Activated CD4-positive, CD25-positive, alpha-beta regulatory T cell treated with anti-CD3 and anti-CD28 coated beads, Interleukin-2, amount 50 U/mL, for 24 hours (primary cell): ENCODE results near the gene DMD.

Experiments
- ATAC-seq, 2 donors: fragments of 150-1000 bp; cut with Tn5 transposase; one replicate each; pipeline ENCODE4 v1.10.0; 2021; ENCODE audit warnings: mild to moderate bottlenecking in 1 of 2, moderate library complexity in 1 of 2

DMD gene

DNA sequence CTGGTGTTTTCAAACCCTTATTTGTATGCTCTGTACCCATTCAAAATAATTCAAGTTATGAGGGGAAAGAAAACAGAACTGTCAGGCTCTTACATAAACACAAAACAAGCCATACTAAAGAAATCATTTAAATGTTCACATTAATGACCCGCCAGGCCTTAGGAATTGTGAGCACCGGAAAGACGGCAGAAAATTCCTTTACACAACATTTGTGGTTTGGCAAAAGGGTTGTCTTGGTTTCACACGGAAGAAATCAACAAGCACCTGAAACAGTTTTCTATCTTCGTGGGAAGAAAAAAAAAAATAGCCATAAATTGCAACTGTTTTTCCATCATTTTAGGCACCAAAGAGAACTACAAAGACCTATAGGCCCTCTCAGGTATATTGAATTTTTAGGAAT, 1951.0 kb downstream of the DMD start:
- no peak for ATAC-seq

DNA sequence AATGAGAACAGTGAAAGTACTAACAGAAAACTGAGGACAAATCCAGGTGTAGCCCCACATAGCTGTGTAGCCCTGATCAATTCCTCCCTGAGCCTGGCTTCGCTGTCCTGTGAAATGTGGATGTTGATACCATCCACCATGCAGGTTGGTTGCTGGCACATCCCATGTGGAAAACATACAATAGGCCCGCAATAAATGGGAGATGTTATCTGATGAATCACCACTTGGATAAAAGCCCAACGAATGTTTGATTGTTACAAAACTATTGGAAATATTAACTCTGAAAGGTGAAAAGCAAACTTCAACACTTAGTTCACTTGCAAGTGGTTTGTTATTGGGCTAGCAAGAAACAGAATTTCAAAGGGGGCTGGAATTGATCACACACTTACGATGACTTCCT, 1953.2 kb downstream of the DMD start:
- no peak for ATAC-seq

DNA sequence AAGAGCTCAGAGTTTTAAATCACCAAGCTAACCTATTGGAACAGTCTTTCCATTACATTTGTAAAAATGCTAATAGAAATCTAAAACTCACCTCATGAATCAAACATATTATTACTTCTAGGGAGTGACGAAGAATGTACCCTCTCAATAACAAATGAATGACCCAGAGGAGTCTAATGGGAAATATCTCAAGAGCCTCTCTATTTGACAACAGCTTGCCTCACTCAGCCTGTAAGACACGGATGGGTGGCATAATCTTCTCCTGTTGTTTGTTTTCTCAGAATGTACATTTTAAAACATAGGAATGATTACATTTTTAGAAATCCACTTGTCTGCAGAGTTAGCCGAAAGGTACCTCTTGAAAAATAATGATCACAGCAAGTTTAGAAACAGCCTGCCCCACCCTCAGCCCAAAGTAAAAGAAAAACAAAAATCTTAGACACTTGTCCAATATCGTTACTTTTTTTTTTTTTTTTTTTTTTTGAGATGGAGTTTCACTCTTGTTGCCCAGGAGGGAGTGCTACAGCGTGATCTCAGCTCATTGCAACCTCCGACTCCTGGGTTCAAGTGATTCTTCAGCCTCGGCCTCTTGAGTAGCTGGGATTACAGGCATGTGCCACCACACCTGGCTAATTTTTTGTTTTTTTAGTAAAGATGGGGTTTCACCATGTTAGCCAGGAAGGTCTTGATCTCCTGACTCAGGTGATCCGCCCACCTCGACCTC, 1955.9 kb downstream of the DMD start:
- no peak for ATAC-seq

DNA sequence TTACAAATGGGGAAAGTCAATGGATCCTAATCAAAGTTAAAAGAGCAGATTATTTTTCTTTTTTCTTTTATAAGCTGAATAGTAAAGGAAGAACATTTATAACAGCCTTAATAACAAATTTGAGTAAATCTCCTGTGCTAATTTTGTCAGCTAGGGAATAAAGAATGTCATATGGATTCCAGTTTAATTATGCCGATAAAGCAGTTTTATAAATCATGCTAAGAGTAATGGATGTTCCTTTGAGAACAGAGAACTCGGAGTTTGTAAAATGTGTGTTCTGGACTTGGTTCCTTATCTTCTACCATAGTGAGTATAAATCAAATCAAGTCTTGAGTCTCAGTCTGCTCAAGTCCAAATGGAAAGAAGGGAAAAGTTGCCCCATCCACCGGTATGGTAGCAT, 1959.2 kb downstream of the DMD start:
- ATAC-seq: no peak

DNA sequence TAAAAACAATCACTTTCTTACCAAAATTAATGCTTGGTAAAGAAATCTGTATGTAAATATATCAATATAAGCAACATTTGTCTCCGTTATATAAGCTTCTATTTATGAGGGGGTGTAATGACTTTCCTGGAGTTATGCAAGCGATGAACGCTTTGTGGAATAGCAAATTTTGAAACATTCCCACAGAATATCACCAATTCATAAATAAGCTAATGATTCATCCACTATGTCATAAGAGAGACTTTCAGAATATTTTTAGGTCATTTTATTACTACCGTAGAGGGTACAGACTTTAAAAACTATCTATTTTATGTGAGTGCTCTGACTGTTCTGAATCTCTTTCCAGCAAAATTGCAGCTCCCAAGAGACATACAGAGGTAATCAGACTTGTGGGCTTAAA, 1960.0 kb downstream of the DMD start:
- ATAC-seq: no peak

DNA sequence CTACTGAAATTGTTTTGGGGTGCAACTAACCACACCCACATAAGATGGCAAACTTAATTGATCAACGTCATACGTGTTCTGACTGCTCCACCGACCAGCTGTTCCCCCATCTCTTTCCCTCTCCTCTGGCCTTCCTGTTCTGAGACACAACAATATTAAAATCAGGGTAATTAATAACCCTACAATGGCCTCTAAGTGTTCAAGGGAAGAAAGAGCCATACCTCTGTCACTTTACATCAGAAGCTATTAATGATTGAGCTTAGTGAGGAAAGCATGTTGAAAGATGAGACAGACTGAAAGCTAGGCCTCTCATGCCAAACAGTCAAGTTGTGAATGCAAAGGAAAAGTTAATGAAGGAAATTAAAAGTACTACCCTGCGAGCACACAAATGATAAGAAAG, 1965.6 kb downstream of the DMD start:
- no peak for ATAC-seq

DNA sequence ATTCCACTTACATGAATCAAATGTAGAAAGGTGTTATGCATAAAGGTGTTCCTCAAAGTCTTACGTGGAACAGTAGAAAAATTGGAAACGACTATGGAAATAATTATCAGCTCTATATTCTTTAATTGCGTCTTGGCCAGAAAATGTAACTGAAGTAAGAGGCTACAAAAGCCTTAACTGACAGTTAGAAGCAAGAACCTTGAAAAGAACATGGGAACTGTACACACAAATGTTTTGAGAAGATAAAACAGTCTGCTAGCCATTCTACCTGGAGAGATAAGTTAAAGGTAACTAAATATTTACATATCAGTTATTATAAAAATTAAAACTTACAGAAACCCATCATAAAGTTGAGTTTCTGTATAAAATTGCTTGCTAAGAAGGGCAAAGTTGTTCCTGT, 1967.5 kb downstream of the DMD start:
- ATAC-seq: no peak

DNA sequence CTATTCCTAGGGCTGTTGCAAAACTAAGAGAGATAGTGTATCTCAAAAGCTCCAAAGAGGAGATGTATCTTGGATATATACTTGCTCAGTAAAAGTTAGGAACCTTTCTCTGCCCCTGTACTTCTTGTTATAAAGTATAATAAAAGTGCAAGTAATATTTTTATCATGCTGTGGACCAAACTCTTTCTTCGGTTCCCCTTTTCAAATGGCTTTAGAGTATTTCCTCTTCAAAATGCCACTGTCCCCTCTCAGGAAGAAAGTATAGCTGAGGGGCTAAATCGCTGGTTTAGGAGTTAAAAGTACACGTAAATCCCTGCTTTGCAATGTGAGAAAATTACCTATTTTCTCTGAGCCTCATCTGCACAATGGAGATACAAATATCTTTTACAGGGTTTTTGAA, 1970.4 kb downstream of the DMD start:
- ATAC-seq: no peak

DNA sequence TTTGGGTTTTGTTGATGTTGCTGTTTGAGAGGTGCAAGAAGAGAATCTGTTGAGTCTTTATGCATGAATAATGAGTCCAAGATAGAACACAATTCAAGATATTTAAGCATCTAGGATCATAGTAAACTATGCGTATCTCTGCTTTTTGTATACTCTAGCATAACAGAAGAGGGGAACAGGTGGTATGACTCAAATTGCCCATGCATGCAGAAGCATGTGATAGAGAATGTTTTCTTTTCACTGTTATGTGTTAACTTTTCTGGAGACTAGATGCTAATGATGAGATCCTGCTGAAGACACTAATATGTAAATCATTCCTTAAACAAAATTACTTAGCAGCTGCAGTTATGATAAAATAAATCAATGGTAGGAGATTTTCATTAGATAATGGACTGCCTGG, 1974.2 kb downstream of the DMD start:
- no peak for ATAC-seq

DNA sequence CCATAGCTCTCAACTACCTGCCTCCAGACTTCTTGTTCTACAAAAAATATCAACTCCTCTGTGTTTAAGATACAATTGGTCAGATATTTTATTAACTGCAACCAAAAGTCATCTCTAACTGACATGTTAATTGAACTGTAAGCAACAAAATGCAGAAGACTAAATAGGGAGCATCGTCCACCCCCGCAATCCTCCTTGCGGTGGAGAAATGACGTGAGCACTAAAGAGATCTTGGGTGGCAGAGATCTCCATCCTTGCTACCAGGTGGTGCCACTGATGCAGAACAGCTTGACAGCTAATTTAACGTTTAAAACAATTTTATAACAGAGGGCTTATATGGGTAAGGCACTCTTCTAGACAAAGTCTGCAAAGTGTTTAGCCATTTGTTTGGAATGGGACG, 1975.1 kb downstream of the DMD start:
- no peak for ATAC-seq

DNA sequence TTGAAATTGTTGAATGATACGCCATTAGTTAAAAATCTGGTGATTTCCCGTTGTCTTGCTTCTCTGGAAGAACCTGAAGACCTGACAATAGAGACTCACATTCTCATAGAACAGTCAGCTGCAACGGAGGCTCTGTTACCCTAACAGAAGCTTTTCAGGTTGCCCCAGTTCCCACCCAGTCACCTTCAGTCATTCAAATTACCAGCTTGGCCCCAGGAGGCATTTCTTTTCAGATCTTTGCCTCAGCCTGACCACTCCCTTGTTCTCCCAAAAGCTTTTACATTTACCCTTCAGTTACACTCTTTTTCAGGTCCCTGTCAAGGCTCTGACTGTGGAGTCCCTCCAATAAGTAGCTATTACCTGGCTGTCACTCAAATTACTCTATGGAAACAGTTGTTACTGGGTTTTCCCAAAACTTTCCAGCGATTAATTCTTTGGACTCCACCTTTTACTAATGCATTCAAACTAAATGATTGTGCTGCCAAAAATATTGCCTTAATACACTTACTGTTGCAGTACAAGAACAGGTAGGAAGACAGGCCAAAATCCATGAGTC, 1977.3 kb downstream of the DMD start:
- ATAC-seq: no peak

DNA sequence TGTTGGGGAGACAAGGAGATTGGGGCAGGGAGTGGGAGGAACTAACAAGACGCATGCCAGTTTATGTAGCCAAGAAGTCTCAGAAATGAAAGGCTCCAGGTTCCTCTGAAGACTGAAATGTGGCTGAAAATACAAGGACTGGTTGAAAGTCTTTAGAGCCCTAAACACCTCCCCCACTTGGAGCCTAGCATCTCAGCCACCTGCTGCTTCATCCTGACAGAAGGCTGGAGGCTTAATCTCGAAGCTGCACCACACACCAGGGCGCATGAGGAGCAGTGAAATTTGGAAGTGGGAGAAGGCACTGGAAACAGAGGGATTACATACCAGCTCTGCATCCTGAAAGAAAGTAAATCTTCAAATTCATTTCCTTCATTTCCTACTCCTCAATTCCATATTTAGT, 1978.8 kb downstream of the DMD start:
- no peak for ATAC-seq

DNA sequence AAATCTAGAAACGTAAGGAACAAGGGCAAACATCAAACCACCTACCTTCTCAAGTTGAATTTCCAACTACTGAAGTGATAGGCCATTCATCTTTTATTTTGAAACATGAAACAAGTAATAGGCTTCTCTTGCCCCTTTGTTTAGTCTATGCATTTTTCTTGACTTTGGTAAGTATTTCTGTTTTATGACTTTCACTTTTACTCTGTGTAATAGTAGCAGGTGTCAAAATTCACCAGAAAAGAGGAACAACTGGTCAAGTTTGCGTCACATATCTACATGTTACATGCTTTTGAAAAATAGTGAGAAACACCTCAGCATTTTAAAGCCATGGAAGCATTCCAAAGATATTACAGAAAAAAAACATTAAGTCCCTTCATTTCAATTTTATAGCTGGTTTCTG, 1982.4 kb downstream of the DMD start:
- no peak for ATAC-seq

DNA sequence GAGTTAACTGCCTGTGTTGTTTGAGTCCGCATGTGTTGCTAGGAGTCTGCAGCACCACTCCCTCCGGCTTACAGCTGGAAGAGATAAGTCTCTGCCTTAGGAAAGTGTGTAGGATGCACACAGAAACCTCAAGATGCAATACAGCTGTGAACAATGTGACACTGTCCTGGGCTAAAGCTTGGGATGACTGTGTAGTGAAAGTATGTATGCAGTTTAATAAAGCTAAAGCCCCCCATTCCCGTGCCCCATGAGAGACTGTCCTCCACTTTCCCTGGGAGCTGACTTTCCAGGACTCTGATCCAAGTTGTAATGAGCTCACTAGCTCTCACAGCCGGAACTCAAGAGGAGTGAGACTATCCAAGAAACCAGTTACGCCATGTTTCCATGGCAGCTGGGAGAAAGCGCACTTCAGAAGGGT, 1982.9 kb downstream of the DMD start:
- no peak for ATAC-seq

DNA sequence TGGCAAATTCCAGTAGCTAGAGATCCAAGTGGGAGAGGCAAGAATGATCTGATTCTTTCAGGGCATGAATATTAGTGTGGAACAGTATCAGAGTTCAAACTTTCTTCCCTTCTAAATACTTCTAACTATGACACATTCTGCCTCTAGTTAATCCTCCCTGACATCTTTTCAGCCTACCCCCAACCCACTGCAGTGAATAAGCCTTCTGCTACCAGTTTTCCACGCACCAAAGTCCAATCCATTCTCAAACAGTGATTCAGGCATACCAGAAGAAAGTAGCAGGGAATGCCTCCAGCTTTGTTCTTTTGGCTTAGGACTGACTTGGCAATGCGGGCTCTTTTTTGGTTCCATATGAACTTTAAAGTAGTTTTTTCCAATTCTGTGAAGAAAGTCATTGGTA, 1984.1 kb downstream of the DMD start:
- no peak for ATAC-seq

DNA sequence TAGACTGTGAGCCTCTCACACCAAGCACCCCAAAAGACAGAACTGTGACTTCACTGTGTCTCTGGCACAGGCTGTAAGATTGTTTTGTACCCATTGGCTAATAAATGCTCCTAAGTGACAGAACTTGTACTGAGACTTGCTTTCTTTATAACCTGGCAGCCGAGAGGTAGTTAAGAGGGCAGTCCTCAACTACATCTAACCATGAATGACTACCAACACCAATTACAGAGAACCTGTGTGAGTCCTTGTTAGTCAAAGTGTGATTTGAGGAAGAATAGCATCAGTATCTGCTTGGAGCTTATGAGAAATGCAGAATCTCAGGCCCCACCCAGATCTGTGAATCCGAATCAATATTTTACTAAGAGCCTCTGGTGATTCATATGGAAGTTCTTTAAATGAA, 1985.5 kb downstream of the DMD start:
- ATAC-seq: no peak

DNA sequence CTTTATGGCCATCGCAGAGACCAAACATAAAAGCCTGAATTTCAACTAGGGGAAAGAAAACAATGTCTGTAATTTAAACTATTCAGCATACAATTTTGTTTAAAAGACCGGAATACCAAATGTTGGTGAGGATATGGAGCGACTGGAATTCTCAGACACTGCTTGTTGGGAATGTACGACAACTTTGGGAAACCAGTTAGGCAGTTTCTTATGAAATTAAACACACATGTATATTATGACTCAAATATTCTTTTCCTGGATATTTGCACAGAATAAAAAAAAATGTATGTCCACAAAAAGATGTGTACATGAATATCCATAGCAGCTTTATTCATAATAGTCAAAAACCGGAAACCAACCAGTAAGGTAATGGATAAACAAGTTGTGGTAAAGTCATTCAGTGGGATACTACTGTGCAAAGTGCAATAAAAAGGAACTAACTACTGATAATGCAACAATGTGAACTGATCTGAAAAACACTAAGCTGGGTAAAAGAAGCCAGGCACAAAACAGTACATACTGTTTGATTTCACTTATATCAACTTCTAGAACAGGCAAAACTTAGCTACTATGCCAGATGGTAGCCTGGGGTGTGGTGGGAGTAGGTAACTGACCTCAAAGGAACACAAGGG, 1986.9 kb downstream of the DMD start:
- no peak for ATAC-seq

DNA sequence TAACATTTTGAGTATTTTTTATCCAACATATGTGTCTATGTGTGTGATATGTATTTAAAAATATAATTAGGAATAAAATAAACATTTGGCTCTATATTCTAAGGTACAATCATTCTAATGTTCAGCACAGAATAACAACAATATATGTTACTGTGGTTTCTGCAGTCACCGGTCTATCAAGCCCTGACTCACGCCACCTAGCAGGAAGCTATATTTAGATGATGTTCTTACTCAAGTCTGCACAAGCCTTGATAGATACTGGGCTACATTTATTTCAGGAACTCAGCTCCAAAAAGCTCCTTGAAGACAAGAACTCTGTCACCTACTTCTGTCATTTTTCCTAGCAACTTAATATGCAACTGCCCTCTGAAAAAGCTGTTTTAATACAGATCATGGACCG, 1987.5 kb downstream of the DMD start:
- no peak for ATAC-seq

DNA sequence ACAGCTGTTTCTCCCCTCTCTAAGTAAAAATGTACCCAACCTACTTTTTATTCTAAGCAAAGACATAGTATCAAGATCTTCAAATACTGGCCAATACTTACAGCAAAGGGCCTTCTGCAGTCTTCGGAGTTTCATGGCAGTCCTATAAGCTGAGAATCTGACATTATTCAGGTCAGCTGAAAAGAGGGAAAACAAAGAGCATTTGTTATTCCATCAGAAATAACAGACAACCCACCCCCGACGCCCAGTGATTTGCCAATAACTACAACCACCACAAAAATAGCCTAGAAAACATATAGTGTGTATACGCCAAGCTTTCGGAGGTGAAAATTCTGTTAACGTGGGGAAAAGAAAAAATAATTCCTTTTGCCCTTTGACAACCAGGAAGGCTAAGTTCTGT, 1988.4 kb downstream of the DMD start:
- ATAC-seq: no peak

DNA sequence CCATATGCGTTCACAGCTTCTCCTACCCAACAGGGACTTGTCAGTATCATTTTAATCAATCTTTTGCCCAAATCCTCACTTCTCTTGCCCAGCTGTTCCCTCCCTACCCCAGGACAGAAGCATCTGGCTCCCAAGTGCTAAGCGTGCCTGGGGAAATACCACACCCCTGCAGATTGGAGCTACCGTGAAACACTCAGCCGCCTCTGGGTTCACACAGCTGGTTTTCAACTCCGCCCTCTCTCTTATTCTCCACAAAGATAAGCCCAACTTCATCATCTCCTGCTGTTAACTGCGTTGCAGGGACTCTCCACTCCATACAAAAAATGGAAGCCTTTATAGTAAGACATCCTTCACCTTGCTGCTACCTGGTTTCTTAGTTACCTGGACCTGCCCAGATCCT, 1992.2 kb downstream of the DMD start:
- ATAC-seq: no peak

DNA sequence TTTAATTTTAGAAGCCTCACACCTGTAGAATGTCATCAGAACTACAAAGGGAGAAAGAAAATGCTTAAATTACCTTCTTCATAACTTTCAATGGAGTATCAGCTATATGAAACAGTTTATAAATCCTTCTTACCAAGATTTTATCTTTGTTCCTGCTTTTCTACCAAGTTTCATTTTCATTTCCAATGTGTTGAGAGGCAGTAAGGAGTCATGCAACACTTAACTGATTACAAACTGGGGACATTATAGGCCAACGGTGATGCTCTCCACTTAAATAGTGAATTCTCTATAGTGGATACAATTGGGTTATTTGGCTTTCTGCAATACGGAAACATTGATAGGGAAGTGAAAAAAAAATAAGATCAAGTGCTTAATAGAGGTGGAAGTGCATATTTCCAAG, 1994.3 kb downstream of the DMD start:
- ATAC-seq: no peak

DNA sequence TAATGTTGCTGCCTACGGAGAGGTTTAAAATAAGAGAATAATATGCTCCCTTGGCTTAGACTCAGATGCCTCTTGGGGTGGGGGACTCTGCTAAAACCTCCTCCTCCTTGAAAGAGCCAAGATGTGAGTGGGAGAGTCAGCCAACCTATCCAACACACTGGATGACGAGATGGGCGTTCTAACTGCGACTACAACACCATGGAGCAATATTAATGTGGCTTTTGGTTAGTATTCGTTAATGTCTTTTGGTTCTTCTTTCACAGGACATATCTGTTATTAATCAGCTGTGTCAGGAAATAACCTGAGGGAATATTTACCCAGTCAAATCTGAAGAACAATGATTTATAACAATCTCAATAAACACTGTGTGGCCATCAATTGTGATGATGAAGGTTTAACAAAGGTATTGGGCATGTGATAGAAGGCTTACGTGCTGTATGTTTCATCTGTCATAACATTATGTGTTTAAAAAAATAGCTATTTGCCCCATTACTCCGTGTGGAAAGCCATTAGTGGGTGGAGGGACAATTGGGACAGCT, 1996.0 kb downstream of the DMD start:
- no peak for ATAC-seq

DNA sequence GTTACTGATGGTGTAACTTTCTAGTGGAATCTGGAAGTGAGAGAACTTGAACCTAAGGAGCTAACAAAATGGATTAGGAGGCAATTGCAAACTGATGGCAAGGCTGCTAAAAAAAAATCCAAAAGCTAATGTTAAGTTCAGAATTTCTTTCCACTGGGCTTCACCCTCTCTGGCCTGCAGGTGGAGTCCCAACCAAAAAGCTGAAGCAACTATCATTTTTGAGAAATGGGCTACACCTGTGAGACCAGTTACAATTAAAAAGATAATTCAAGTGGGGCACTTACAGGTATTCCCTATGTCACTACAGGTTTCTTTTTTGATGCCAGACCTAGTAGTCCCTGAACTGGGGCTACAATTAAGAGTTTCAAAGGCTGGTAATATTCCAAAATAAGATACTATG, 1997.4 kb downstream of the DMD start:
- no peak for ATAC-seq
